Measurements from ENCODE around the gene LIN9.
A peak's percentile ranks its signal among the peaks of the same experiment; 100 is the strongest.

The LIN9 gene

DNA sequence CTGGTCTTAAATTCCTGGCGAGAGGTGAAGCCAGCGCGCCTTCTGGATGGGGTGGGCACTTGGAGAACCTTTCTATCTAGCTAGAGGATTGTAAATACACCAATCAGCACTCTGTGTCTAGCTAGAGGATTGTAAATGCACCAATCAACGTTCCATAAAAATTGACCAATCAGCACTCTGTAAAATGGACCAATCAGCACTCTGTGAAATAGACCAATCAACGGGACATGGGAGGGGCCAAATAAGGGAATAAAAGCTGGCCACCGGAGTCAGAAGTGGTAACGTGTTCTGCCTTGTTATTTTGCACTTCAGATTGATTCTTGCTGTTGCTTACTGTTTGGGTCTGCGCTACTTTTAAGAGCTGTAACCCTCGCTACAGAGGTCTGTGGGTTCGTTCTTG, 12.0 kb upstream of the LIN9 start:
- no peak for DNase-seq

DNA sequence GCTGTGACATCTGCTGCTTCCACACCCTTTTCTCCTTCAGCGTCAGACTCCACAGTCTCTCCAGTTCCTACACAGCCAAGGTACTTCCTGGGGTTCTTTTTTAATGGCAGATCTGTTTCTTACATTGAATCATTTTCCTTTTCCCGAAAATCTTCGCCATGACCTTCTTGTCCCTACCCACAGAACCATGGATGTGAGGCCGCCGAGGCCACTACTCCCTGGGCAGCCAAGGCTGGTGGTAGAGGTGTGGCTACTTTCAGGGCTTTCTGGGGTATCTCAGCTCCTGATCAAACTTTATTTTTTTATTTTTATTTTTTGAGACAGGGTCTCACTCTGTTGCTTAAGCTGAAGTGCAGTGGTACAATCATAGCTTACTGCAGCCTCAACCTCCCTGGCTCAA, 9.5 kb upstream of the LIN9 start:
- DNase-seq: no peak

DNA sequence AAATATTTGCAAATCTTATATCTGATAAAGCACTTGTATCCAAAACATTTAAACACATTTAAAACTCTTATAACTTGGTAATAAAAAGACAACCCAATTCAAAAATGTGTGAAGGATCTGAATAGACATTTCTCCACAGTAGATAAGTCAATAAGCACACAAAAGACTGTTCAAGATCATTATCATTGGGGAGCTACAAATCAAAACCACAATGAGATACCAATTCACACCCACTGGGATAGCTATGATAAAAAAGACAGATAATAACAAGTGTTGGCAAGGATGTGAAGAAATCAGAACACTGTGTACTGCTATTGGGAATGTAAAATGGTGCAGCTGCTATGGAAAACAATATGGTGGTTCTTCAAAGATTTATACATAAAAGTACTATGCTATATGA, 5.1 kb upstream of the LIN9 start:
- no peak for DNase-seq

- no peak for DNase-seq
Observed at GRCh38 chr1:226312065-226312464, 3.1 kb upstream of the LIN9 start.

- DNase-seq: no peak
Observed at GRCh38 chr1:226311376-226311775, 2.4 kb upstream of the LIN9 start.

DNA sequence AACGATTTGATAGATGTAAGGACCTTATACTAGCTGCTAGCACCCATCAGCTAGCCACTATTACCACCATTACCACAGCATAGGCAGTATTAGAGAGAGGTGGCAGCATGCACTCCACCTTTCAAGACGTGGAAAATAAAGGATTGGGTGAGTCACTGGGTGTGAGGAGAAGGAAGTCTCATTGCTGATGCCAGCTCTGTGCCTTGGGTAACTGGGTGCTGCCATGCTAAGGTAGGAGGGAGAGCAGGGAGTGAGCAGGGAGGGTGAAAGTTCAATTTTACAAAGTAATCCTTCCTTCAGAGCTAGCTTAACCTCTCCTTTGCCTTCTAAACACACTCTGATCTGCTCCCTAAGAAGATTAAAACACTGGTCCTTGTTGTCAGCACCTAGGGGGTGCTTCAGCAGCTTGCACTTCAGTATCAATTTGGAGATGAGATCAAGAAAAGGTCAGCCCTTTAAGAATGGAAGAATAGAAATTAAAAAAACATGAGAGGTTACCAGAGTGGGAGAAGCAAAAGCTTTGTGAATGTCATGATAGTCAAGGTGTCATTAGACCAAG, 1.8 kb upstream of the LIN9 start:
- no peak for DNase-seq

DNA sequence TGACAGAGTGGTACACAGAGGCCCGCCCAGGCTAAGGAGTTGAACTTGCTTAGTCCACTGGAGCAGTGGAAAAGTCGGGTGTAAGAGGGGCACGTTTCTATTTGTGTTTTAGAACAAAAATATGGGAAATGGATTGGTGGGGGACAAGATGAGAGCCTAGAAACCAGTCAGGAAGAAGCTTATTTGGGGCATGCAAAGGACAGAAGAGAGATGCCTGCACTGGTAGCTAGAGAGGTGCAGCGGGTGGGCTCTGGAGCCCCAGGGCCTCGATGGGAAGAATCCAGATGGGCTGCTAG, 1.2 kb upstream of the LIN9 start:
- no peak for DNase-seq

DNA sequence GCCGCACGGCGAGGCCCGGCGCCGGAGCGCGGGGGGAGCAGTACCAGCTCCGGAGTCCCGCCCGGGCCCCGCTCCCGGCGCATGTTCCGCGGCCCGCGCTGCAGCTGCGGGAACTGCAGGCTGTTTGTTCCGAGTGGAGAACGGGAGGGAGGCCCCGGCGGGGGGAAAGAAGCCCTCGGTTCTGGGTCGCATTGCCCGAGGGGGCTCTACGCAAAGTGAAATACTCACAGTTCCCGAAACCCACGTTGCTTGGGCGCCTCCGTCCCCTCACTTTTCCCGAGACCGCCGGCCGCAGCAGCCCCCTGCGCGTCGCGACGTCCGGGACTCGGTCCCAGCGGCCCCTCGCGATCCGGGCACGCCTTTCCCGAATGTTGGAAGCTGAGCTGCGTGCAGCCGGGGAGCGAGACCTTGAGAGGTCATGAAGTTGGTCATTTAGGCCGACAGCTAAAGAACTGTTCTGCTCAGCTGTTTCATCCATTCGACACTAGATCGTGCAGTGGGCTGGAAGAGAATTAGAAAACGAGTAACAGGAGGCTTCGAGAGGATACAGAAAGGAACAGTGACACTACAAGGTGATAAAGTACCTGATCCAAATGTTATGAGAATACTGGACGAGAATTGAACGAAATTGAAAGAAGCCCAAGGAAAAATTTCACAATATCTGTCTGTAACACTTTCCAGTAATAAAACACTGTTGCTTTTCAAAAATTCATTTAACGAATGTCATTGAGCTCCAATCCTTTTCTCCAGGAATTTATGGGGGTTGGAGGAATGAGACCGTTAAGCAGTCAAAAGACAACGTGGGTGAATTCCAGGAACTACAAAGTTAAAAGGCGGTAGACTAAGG, 657 bp upstream of the LIN9 start:
- no peak for DNase-seq

- no peak for DNase-seq
Observed at GRCh38 chr1:226308166-226308722, 720 bp downstream of the LIN9 start.

DNA sequence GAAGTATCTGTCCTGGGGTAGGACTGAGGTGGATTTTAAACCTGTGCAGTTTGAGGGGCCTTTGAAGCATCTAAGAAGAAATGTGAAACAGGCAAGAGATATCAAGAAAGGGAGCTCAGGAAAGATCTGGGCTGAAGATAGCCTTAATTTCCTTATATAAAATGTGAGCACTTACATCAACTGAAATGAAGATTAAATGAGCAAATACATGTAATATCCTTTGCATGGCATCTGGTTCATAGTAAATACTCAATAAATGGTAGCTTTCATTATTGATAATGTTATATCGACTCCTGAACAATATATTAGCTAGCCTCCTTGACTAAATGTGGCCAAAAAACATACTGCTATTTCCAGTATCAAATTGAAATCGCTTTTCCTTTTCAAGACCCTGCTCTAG, 2.5 kb downstream of the LIN9 start:
- DNase-seq: no peak

DNA sequence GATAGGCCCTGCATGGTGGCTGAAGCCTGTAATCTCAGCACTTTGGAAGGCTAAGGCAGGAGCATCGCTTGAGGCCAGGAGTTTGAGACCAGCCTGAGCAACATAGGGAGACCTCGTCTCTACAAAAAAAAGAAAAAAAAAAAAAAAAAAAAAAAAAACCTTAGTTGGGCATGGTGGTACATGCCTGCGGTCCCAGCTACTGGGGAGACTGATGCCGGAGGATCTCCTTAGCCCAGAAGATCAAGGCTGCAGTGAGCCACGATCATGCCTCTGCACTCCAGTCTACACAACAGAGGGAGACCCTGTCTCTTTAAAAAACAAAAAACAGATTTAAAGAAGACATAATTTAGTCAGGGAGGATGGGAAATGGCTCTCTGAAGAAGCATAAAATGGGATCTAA, 3.8 kb downstream of the LIN9 start:
- DNase-seq: no peak

- no peak for DNase-seq
Observed at GRCh38 chr1:226304291-226304955, 4.5 kb downstream of the LIN9 start.

GRCh38 chr1:226302731-226303130, 6.2 kb downstream of the LIN9 start:
- DNase-seq: no peak

DNA sequence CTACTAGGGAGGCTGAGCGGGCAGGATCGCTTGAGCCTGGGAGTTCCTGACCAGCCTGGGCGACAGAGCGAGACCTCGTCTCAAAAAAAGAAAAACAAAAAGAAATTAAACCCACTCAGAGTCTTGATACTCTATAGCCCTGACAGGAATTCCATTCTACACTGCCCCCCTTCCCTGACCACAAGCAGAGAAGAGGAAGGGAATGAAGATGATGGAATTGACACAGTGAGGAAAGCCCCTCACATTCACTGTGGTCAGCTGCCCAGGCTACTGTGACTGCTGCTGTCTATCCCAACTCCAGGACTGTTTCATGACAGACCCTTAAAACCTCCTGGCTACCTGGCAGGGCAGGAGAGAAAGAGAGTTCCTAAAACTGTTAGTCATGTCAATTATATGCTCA, 12.1 kb downstream of the LIN9 start:
- no peak for DNase-seq

DNA sequence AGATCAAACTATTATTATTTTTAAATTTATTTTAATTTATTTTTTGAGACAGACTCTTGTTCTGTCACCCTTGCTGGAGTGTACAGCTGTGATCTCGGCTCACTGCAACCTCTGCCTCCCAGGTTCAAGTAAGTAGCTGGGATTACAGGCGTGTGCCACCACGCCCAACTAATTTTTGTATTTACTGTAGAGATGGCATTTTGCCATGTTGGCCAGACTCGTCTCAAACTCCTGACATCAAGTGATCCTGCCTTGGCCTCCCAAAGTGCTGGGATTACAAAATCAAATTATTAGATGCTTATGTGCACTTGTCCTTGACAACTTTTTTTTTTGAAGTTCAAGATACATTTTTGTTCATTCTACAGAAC, 15.4 kb downstream of the LIN9 start:
- DNase-seq: no peak

- no peak for DNase-seq
Observed at GRCh38 chr1:226292874-226293552, 16.0 kb downstream of the LIN9 start.

DNA sequence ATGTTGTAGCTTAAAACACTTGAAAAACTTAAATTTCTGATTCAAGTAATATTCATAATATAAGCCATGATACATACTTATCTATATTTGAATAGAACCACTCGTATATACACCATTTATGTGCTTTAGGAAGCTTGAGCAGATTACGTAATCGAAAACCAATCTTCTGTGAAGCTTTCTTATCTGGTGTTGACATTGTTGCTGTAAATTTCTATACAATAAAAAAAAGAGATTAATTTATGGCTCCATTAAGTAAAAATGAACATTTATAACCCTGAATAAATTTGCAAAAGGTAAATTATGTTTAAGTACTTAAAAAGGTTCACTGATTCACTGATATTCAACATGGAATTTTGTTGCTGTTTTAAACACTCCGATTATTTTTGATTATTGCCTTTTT, 21.4 kb downstream of the LIN9 start:
- no peak for DNase-seq

DNA sequence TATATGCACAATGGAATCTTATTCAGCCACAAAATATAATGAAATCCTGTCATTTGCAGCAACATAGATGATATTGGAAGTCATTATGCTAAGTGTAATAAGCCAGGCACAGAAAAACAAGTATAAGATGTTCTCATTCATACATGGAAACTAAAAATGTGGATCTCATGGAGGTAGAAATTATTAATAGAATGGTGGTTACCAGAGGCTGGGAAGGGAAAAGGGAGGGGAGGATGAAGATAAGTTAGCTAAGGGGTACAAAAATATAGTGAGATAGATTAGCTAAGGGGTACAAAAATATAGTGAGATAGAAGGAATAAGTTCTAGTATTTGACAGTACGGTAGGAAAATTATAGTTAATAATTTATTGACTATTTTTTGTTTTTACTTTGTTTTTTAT, 27.9 kb downstream of the LIN9 start:
- no peak for DNase-seq

- peak; percentile 1 to 5 for DNase-seq
Observed at GRCh38 chr1:226279498-226279897, 29.5 kb downstream of the LIN9 start.

GRCh38 chr1:226277897-226278296, 31.1 kb downstream of the LIN9 start:
- no peak for DNase-seq

DNA sequence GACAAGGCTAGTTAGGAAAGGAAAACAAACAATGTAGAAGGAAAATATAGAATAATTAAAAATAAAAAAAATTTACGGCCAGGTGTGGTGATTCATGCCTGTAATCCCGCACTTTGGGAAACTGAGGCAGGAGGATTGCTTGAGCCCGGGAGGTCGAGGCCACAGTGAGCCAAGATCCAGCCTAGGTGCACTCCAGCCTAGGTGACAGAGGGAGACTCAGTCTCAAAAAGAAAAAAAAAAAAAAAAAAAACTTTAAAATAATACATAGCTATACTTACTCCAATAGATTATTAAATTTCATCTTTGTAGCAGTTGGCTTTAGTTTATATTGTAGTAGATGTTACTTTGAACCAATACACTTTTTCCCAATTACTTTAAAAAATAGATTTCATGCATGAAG, 32.0 kb downstream of the LIN9 start:
- no peak for DNase-seq

- no peak for DNase-seq
Observed at GRCh38 chr1:226276077-226276682, 32.8 kb downstream of the LIN9 start.

- DNase-seq: no peak
Observed at GRCh38 chr1:226274138-226274537, 34.8 kb downstream of the LIN9 start.
